HG03097 (cell line): ENCODE data around the gene PLCXD1.
A peak's percentile ranks its signal among the peaks of the same experiment; 100 is the strongest.
"Not testable (repeated sequence)": the region's sequence is repeated elsewhere in the genome, so short reads cannot be mapped to it uniquely, and the experiment has no call there.

Source experiments
- ATAC-seq: cut with Tn5 transposase; IDR thresholded peaks from one replicate; pipeline ENCODE4 v1.9.1; 2021; ENCODE audit not compliant: unreplicated experiment, low FRiP score

PLCXD1 gene, protein sequence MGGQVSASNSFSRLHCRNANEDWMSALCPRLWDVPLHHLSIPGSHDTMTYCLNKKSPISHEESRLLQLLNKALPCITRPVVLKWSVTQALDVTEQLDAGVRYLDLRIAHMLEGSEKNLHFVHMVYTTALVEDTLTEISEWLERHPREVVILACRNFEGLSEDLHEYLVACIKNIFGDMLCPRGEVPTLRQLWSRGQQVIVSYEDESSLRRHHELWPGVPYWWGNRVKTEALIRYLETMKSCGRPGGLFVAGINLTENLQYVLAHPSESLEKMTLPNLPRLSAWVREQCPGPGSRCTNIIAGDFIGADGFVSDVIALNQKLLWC

DNA sequence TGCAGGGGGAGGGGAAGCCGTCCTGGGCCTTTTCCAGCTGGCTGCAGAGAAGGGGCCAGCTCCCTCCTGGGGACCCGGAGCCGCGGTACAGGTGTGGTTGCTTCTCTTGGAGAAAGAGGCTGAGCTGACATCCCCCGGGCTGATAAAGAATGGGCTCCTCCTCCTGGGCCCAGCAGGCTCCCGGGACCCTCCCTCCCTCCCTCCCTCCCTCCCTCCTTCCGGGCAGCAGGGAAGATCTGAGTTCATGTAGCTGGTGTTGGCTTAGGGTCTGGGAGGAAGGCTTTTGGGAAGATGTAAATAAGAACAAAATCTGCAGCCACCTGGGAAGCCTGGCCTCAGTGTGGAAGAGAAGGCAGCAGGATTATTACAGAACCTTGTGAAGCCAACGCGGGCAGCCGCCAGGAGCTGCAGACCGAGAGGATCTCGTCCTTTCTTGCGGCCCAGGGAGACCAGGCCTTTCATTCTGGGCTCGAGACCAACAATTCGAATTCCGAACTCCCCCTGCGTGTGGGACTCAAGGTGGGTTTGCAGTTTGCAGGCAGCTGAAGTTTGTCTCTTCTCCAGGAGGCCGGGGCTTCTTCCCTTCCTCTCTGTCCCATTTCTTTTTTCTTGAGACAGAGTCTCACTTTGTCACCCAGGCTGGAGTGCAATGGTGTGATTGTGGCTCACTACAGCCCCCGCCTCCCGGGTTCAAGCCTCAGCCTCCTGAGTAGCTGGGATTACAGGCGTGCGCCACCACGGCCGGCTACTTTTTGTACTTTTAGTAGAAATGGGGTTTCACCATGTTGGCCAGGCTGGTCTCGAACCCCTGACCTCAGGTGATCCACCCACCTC, at the start of gene PLCXD1:
PLCXD1 (plus strand) TSS at position 216 of the 834 bp plus-strand sequence. CDS start 2,807 bp downstream, outside the sequence.
- ATAC-seq: no peak

DNA sequence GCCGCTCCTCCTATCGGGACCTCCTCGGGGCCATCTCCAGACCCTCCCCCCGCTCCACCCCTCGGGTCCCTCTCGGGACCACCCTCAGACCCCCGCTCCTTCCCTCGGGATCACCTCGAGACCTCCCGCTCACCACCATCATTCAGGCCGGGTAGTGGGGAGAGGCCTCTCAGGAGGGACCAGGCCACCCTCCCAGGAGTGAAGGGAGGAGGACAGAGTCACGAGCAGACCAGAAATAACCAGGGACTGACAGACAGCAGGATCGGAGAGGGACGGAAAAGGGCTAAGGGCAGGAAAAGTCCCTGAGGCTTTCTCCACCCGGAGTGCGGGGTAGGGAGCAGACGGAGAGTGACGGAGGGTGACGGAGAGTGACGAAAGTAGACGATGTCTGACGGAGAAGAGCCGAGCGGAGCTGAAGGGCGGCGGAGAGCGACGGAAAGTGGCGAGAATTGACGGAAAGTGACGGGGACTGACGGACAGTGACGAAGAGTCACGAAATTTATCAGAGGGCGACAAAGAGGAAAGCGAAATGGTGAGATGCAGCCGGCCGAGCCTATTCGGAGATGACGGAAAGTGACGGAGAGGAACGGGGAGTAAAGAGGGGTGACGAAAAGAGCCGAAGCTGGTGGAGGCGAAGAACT, 49.4 kb upstream of the PLCXD1 start:
- peak; percentile 93 for ATAC-seq

DNA sequence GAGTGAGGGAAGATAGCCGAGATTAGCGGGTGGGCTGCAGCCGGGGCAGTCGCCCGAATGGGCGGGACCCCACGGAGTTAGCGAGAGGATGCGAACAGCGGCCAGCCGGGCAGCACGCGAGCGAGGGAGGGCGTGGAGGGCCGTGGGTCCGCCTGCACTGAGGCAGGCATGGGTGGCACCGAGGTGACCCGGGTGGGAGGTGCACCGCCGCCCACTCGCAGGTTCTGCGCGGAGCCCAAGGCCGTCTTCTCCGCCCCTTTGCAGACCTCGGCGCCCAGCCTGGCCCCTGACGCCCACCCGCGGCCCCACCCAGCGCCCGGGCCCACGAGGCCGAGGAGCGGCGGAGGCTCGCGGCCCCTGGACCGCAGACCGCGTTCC, 48.9 kb upstream of the PLCXD1 start:
- peak; percentile 31 for ATAC-seq

DNA sequence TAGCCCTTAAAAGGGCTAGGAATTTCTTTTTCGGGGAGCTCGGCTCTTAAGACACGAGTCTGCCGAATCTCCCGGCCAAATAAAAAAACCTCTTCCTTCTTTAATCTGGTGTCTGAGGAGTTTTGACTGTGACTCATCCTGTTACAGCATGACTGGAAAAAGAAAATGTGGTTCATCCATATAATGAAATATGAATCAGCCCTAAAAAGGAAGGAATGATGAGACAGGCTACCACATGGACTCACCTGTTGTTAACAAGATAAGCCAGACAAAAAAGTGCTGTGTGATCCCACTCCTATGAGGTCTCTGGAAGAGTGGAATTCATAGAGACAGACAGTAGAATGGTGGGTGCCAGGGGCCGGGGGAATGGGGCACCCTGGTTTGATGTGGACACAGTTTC, 45.0 kb upstream of the PLCXD1 start:
- ATAC-seq: not testable (repeated sequence)

DNA sequence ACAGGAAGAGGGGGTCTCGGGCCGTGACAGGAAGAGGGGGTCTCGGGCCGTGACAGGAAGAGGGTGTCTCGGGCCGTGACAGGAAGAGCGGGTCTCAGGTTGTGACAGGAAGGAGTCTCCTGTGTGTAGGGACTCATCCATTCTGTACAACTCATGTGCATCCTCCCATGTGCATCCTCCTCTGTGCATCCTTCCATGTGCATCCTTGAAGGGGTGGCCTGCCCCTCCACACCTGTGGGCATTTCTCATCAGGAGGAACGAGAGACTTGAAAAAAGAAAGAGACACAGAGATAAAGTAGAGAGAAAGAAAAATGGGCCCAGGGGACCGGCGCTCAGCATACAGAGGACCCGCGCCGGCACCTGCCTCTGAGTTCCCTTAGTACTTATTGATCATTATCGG, 30.2 kb upstream of the PLCXD1 start:
- ATAC-seq: no peak

DNA sequence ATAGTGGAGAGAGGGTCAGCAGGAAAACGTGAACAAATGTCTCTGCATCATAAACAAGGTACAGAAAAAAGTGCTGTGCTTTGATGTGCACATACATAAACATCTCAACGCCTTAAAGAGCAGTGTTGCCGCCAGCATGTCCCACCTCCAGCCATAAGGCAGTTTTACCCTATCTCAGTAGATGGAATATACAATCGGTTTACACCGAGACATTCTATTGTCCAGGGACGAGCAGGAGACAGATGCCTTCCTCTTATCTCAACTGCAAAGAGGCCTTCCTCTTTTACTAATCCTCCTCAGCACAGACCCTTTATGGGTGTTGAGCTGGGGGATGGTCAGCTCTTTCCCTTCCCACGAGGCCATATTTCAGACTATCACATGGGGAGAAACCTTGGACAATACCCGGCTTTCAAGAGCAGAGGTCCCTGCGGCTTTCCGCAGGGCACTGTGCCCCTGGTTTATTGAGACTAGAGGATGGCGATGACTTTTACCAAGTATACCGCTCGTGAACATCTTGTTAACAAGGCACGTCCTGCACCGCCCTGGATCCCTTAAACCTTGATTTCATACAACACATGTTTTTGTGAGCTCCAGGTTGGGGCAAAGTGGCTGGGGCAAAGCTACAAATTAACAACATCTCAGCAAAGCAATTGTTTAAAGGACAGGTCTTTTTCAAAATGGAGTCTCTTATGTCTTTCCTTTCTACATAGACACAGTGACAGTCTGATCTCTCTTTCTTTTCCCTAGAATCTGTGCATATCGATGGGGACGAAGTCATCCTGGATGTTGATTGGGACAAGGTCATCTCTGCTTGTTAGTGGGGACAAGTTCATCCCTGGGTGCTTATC, 29.6 kb upstream of the PLCXD1 start:
- ATAC-seq: not testable (repeated sequence)

DNA sequence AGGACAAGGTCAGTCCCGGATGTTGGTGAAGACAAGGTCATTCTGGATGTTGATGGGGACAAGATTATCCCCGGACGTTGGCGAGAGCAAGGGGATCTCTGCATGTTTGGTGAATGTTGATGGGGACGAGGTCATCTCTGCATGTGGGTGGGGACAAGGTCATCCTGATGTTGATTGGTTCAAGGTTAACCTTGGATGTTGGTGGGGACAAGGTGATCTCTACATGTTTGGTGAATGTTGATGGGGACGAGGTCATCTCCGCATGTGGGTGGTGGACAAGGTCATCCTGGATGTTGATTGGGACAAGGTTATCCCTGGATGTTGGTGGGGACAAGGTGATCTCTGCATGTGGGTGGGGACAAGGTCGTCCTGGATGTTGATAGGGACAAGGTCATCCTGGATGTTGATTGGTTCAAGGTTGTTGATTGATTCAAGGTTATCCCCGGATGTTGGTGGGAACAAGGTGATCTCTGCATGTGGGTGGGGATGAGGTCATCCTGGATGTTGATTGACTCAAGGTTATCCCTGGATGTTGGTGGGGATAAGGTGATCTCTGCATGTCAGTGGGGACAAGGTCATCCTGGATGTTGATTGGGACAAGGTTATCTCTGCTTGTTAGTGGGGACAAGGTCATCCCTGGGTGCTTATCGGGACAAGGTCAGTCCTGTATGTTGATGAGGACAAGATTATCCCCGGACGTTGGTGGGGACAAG, 28.8 kb upstream of the PLCXD1 start:
- ATAC-seq: no peak

DNA sequence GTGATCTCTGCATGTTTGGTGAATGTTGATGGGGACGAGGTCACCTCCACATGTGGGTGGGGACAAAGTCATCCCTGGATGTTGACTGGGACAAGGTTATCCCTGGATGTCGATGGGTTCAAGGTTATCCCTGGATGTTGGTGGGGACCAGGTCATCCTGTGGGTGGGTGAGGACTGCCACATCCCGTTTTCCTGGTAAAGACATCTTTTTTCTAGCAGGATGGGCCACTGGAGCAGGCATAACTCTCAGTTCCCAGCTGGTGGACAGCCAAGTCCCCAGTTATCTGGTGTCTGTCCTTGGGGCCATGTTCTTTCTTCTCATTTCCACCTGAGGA, 28.3 kb upstream of the PLCXD1 start:
- ATAC-seq: no peak

DNA sequence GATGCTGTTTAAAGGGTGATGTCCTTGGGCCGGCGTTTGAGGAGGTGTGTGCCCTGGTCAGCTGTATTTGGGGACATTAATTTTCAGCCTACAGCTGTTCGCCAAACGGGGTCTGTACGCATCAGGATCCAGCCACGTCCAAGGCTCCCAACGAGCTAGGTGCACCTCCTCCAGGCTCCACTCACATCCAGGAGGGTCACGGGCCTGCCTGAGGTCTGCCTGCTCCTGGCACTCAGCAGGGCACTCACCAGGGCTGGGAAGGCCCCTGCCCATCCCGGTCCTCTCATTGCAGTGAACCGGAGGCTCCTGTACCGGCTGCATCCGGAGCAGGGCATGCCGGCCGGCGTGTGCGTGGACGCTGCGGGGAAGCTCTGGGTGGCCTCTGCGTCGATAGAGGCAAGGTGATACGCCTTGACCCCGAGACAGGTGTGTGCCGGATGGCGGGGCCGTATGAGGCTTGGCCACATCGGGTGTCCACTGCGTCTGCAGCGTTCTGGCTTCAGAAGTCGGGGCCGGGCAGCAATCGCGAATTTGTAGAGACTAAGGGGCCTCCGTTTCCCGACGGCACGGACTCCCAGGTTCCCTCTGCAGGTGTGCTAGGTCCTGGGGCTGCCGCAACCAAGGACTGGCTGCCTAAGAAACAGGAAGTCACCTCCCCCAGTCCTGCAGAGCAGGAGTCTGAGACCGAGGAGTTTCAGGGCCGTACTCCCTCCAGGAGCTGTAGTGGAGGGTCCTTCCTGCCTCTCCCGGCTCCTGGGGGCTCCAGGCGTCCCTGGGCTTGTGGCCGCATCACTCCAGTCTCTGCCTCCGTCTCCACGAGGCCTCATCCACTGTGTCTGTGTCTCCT, 27.5 kb upstream of the PLCXD1 start:
- ATAC-seq: no peak

DNA sequence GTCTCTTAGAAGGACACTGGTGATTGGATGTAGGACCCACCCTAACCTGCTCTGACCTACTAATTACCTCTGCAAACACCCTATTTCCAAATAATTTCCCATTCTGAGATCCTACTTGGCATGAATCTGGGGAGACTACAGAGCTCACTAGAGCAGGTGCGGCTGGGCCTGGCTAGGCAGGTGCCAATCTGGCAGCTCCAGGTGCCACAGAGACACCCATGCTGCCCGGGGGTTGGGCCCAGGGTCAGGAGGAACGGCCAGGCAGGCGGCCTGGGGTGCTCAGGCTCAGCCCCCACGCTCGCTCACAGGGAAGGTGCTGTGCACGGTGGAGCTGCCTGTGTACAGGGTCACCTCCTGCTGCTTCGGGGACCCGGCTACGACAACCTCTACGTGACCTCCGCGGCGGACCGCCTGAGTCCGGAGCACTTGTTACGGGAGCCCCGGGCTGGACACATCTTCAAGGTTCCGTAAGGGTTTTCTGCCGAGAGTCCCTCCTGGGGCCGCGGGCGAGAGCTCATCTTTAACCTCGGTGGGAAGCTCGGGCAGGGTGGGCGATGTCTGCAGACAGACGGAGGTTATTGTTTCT, 26.5 kb upstream of the PLCXD1 start:
- ATAC-seq: no peak

DNA sequence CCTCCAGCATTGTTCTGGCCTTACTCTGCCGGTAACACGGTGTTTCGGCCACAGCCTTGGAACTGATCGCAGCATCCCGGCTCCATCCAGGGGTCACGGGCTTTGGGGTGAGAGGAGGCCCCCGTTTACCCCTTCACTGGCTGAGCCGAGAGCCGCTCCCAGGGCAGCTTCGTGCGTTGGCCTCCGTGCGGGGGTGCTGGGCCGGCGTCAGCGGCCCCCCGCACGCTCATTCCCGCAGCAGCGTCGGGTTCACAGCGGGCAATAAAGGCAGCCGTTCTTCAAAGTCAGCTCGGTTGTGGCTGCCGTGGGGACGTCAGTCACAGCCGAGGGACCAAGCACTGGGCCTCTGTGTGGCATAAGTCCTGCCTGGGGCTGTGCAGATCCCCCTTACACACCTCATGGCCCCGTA, 25.3 kb upstream of the PLCXD1 start:
- no peak for ATAC-seq

DNA sequence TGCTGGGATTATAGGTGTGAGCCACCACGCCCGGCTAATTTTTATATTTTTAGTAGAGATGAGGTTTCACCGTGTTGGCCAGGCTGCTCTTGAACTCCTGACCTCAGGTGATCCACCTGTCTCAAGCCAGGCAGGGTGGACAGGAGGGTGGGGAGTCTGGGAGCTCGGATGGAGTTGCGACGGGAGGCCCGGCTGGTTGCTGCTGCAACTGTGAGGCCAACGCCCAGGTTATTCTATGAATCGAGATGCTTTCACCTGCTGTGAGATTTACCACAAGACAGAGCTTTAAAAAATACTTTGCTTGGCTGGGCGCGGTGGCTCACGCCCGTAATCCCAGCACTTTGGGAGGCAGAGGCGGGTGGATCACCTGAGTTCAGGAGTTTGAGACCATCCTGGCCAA, 24.1 kb upstream of the PLCXD1 start:
- not testable (repeated sequence) for ATAC-seq

DNA sequence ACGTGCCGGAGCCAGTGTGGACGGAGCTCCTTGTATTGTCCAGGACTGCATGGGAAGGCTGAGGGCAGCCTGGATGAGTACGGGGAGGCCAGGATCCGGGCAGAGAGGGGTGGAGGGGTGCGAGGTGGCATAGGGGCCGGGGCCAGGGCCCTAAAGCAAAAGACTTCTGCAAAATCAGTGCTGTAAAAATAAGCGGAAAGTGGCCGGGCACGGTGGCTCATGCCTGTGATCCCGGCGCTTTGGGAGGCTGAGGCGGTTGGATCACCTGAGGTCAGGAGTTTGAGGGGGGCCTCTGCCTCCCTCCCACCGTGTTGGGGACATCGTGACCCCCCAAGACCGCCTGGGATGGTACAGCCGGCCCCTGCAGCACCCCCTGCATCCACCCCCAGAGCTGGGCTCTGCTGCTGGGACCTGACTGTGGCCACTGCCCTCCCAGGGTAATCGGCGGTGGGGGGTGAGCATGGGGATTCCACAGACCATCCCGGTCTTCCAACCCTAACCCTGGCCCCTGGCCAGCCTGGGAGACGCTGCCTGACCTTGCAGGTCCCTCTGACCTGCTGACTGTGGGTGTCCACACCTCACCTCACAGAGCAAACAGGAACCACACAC, 23.4 kb upstream of the PLCXD1 start:
- ATAC-seq: no peak

DNA sequence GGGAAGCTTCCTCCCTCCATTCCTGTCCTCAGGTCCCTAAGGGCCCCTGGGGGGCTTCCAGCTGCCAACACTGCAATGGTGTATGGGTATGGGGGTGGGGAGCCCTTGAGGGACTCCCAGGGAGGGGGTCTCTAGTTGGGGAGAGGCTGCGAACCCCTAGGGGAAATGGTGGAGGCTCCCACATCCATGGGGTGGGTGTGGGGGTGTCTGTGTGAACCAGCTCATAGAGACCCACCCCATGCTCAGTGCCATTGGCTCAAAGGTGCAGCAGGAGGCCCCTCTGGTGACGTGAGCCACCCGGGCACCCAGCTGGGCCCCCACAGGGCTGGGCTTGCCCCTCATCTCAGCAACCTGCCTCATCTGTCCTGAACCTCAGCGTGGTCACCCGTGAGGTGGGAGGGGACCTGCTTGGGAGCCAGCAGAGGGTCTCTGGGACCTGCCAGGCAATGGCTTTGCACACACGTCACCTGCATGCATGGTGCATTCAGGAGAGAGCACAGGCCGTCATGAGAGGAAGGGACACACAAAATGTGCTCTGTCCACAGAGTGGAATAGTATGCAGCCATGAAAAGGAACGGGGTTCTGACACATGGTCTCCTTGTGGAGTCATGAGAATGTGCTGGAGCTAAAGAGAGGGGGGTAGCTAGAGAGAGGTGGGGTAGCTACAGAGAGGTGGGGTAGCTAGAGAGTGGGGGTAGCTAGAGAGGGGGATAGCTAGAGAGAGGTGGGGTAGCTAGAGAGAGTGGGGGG, 22.7 kb upstream of the PLCXD1 start:
- no peak for ATAC-seq

DNA sequence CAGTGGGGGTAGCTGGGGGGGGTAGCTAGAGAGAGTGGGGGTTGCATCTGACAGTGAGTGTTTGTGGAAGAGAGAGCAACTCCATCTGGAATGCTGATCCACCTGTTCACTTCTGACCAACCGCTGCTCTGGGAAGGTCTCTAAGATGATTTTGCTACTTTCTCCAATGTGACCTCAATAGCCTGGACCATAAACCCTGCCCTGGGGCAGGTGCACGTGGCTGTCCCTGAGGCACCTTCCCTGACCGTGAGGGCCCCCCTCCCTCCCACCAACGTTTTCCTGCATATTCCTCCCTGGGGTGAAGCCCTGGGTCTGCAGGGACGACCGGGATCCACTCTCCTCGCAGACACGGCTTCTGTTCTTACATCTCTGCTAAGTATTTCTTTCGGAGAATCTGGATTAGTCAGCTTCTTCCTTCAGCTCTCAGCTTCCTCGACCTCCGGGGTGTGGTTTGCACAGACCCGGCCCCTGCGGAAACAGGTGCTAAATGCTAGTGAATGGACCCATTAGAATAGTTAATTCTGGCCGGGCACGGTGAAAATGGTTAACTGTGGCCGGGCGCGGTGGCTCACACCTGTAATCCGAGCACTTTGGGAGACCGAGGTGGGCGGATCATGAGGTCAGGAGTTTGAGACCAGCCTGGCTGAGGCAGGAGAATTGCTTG, 21.4 kb upstream of the PLCXD1 start:
- ATAC-seq: no peak

DNA sequence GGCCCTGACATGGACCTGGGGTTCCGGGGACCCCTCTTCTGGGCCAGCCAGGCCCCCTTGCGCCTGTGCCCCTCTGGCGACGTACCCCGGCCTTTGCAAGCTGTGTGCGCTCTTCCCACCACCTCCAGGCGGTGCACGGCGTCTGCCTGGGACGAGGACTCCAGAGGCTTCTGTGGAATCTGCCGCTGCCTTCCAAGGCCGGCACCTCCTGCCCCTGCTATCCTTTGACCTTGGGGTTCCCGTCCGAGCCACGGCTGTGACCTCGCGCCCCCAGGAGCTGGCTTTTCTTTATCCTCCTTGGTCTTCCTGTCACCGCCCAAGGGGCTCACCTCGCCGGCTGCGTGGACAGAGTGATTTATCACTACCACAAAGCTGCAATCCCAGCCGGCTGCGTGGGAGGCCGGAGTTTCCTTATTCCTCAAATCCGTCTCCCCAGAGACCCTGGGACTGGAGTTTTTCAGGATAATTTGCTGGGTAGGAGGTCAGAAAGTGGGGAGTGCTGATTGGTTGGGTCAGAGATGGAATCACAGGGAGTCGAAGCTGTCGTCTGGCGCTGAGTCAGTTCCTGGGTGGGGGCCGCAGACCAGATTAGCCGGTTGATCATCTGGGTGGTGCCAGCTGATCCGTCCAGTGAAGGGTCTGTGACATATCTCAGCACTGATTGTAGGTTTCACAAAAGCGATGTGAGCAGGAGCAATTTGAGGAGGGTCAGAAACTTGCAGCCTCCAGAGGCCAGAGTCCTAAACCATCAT, 19.8 kb upstream of the PLCXD1 start:
- no peak for ATAC-seq
